ENCODE measurements around the gene NFATC3.

NFATC3 gene

DNA sequence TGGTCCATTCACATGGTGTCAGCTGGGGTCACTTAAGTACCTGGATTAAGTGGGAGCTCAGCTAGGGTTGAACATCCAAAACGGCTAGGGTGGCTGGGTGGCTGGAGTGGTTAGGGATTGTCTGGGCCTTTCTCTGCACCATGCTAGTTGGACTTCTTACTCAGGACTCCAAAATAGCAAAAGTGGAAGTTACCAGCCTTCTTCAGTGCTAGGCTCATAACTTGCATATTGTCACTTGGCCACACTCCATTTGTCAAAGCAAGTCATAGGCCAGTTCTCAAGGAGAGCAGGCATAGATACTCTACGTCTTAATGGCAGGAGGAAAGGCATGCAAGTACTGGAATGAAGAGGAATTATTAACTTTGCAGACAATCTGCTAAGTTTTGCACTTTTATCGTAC, 81.1 kb downstream of the NFATC3 start:
- TF ChIP-seq, protein P1, sequence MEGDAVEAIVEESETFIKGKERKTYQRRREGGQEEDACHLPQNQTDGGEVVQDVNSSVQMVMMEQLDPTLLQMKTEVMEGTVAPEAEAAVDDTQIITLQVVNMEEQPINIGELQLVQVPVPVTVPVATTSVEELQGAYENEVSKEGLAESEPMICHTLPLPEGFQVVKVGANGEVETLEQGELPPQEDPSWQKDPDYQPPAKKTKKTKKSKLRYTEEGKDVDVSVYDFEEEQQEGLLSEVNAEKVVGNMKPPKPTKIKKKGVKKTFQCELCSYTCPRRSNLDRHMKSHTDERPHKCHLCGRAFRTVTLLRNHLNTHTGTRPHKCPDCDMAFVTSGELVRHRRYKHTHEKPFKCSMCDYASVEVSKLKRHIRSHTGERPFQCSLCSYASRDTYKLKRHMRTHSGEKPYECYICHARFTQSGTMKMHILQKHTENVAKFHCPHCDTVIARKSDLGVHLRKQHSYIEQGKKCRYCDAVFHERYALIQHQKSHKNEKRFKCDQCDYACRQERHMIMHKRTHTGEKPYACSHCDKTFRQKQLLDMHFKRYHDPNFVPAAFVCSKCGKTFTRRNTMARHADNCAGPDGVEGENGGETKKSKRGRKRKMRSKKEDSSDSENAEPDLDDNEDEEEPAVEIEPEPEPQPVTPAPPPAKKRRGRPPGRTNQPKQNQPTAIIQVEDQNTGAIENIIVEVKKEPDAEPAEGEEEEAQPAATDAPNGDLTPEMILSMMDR (conservative IDR thresholded peaks at IDR 0.05; ENCODE audit: low read depth, low read length), result no peak
- Histone ChIP-seq H3K79me2 (ENCODE audit: insufficient read depth, low read depth) (no peaks in the 10 kb centered on the region), H4K20me1 (ENCODE audit: insufficient read depth) (no peaks in the 10 kb centered on the region), H3K36me3 (ENCODE audit: insufficient read depth) (no peaks in the 10 kb centered on the region), H3K4me3 (IDR thresholded peaks at IDR 0.05; ENCODE audit: insufficient read depth, low read depth, low read length) (no peak overlapping the region), H2AFZ (ENCODE audit: low read depth) (no peak overlapping the region), H3K27me3 (ENCODE audit: insufficient read depth, low read depth) (no peaks in the 10 kb centered on the region), H3K4me1 (ENCODE audit: low read depth, poor library complexity, severe bottlenecking) (no peaks in the 10 kb centered on the region), H3K27ac (no peak overlapping the region), H3K4me2 (no peak overlapping the region), H3K9ac (no peak overlapping the region)

DNA sequence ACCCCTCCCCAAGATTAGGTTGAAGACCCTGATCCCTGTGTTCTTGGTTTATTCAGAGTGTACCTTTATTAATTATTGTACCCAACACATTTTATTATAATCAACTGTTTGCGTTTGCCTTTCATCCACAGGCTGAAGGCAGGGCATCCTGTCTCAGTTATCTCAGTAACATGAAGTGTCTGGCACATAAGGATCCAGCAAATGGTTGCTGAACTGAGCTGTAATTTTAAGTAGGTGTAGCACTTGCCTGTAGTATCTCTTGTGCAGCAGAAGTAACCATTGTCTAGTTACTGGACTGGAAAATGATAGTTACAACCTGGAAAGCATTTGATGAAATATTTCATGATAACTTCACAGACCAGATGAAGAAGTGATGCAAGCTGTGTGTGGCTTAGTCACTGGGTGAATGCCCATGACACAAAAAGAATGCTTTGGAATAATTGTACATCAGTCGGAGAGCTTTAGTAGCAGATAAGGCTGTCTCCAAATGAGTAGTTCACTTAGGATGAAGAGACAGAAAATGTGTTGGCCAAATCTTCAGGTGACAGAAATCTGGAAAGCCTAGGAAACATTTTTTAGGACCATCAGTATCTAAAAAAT, 94.1 kb downstream of the NFATC3 start:
- Histone ChIP-seq H3K27me3 (ENCODE audit: insufficient read depth, low read depth) (no peaks in the 10 kb centered on the region), H2AFZ (ENCODE audit: low read depth) (no peak overlapping the region), H3K27ac (no peak overlapping the region), H3K79me2 (ENCODE audit: insufficient read depth, low read depth) (no peaks in the 10 kb centered on the region), H3K9ac (no peak overlapping the region), H3K4me3 (IDR thresholded peaks at IDR 0.05; ENCODE audit: insufficient read depth, low read depth, low read length) (no peak overlapping the region), H3K4me1 (ENCODE audit: low read depth, poor library complexity, severe bottlenecking) (peaks cover 3% of the 10 kb centered on the region), H3K36me3 (ENCODE audit: insufficient read depth) (no peaks in the 10 kb centered on the region), H3K4me2 (no peak overlapping the region), H4K20me1 (ENCODE audit: insufficient read depth) (no peaks in the 10 kb centered on the region)
- TF ChIP-seq, protein P1 (conservative IDR thresholded peaks at IDR 0.05; ENCODE audit: low read depth, low read length), result no peak

DNA sequence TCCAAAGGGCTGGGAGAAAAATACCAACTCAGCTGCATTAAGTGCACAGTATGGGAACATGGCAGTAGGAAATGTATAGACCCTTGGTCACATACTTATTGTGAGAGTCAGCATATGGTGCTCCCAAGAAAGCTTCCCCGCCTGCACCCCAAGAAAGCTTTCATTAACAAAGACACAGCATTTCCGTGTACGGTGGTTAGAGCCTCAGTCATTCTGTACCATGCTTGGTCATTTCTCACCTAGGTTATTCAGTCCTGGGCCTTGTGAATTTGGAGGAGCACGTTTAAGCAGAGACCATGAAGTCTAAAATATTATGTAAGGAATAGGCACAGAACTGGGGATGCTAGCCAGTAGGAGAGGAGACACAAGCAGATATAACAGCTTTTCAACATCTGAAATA, 94.7 kb downstream of the NFATC3 start:
- no peak overlapping the region for H3K9ac ChIP-seq
- no peak overlapping the region for H3K27ac ChIP-seq
- H4K20me1 ChIP-seq (ENCODE audit: insufficient read depth), result no peaks in the 10 kb centered on the region
- H3K36me3 ChIP-seq (ENCODE audit: insufficient read depth), result no peaks in the 10 kb centered on the region
- no peak overlapping the region for H2AFZ ChIP-seq (ENCODE audit: low read depth)
- H3K4me2 ChIP-seq, result no peak overlapping the region
- peaks cover 3% of the 10 kb centered on the region for H3K4me1 ChIP-seq (ENCODE audit: low read depth, poor library complexity, severe bottlenecking)
- no peaks in the 10 kb centered on the region for H3K27me3 ChIP-seq (ENCODE audit: insufficient read depth, low read depth)
- H3K79me2 ChIP-seq (ENCODE audit: insufficient read depth, low read depth), result no peaks in the 10 kb centered on the region
- no peak overlapping the region for H3K4me3 ChIP-seq (IDR thresholded peaks at IDR 0.05; ENCODE audit: insufficient read depth, low read depth, low read length)
- TF ChIP-seq, protein P1 (conservative IDR thresholded peaks at IDR 0.05; ENCODE audit: low read depth, low read length), result no peak

DNA sequence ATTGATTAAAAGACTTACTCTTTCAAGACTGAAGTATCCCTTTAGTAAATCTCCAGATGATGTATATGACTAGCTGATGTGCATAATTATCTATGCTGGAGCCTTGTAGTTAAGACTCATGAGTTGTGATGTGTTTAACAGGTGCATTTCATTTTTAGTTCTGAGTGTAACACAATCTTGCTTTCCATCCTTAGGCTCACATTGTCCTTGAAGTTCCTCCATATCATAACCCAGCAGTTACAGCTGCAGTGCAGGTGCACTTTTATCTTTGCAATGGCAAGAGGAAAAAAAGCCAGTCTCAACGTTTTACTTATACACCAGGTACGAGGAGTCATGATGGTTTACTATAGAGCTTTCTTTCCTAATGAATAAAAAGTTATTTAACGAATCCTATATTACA, 97.9 kb downstream of the NFATC3 start:
- no peaks in the 10 kb centered on the region for H3K36me3 ChIP-seq (ENCODE audit: insufficient read depth)
- H3K79me2 ChIP-seq (ENCODE audit: insufficient read depth, low read depth), result no peaks in the 10 kb centered on the region
- H3K4me1 ChIP-seq (ENCODE audit: low read depth, poor library complexity, severe bottlenecking), result peaks cover 3% of the 10 kb centered on the region
- H3K4me3 ChIP-seq (IDR thresholded peaks at IDR 0.05; ENCODE audit: insufficient read depth, low read depth, low read length), result no peak overlapping the region
- no peak overlapping the region for H3K9ac ChIP-seq
- H2AFZ ChIP-seq (ENCODE audit: low read depth), result no peak overlapping the region
- H3K4me2 ChIP-seq, result no peak overlapping the region
- H3K27me3 ChIP-seq (ENCODE audit: insufficient read depth, low read depth), result no peaks in the 10 kb centered on the region
- H3K27ac ChIP-seq, result no peak overlapping the region
- TF ChIP-seq, protein P1 (conservative IDR thresholded peaks at IDR 0.05; ENCODE audit: low read depth, low read length), result no peak
- H4K20me1 ChIP-seq (ENCODE audit: insufficient read depth), result no peaks in the 10 kb centered on the region

All from KMS-11 (cell line).